ENCODE measurements around the gene MAP4. TPM values are rescaled to one million over a fixed set of nuclear protein-coding genes. Genes with fewer than 3 reads are reported as not detected.

MAP4 gene
- total RNA-seq, 4 donors from 2014 or later = 117 to 175 (median 147) TPM

DNA sequence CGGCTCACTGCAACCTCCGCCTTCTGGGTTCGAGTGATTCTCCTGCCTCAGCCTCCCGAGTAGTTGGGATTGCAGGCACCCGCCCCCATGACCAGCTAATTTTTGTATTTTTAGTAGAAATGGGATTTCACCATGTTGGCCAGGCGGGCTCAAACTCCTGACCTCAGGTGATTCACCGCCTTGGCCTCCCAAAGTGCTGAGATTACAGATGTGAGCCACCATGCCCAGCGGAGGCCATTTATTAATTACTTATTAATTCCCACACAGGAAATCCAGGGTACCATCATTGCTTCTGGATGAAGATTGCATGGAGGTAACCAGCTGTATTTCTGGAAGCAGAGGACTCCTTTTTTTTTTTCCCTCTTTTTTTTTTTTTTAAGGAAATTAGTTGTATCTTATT is 37.8 kb downstream of the MAP4 start:
- TF ChIP-seq, protein P1, sequence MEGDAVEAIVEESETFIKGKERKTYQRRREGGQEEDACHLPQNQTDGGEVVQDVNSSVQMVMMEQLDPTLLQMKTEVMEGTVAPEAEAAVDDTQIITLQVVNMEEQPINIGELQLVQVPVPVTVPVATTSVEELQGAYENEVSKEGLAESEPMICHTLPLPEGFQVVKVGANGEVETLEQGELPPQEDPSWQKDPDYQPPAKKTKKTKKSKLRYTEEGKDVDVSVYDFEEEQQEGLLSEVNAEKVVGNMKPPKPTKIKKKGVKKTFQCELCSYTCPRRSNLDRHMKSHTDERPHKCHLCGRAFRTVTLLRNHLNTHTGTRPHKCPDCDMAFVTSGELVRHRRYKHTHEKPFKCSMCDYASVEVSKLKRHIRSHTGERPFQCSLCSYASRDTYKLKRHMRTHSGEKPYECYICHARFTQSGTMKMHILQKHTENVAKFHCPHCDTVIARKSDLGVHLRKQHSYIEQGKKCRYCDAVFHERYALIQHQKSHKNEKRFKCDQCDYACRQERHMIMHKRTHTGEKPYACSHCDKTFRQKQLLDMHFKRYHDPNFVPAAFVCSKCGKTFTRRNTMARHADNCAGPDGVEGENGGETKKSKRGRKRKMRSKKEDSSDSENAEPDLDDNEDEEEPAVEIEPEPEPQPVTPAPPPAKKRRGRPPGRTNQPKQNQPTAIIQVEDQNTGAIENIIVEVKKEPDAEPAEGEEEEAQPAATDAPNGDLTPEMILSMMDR (IDR thresholded peaks at IDR 0.05; ENCODE audit: low read depth) = no peak

DNA sequence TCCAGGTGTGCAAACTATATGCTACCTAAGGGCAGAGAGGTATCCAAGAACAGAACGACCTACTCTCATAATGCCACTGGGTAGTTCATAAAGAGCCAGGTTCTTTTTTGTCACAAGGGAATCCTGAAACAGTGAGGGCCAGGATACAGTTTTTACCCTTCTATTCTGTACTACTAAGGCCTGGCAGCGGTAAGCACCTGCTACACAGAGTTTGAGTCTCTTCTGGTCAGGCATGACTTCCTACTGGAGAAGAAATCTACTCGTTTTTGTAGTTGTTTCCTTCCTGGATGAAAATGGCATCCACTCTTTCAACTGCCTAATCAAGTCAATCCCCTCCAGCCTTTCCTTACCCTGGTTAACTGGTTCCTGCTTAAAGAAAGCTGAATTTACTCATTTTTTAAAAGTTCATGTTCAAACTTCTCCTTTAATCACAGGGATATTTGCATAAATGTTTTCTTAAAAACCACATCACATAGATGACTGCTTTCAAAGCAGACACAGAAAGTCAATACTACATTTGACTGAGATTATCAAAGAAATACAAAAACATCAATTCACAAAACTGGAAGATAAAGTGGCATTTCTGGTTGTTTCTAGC is 40.0 kb downstream of the MAP4 start:
- TF ChIP-seq, protein P1 (IDR thresholded peaks at IDR 0.05; ENCODE audit: low read depth) = no peak

DNA sequence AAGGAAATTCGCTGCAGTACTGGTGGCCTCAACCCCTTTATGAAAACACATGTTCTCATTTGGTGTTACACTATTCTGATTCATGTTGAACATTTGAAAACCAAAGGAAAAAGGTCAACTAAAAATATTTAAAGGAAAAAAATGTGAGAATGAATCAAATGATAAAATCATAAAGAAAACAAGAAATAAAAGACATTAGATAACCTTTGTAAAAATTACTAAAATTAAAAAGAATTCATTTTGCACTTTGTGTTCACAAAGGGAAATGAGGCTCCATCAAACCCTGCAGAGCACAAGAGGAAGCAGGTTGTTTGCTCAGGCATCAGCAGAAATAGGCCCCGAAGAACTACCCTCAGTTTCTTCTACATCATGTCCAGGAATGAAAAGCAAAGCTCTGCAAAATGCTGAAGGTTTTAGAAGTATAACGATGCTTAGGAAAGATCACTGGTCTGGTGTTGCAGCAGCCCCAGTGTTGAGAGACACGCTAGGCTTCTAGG is 41.2 kb downstream of the MAP4 start:
- TF ChIP-seq, protein P1 (IDR thresholded peaks at IDR 0.05; ENCODE audit: low read depth) = no peak

DNA sequence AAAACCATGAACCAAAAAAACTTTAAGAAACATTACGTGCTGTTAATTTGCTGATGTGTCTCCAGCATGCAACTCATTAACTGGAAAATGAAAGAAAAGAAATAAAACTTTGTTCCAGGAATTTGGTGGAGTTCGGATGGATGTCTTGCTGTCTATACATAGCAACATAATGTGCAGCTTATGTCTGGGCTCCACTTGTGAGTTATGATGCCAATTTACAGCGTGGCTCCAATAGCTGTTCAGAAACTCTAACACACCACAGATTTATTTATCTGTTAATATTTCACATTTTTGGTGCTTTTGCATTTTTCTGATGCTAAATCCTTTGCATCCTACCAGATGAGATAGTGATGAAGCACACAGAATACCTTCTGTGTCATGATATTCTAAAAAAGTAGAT is 45.1 kb downstream of the MAP4 start:
- TF ChIP-seq, protein P1 (IDR thresholded peaks at IDR 0.05; ENCODE audit: low read depth) = no peak

DNA sequence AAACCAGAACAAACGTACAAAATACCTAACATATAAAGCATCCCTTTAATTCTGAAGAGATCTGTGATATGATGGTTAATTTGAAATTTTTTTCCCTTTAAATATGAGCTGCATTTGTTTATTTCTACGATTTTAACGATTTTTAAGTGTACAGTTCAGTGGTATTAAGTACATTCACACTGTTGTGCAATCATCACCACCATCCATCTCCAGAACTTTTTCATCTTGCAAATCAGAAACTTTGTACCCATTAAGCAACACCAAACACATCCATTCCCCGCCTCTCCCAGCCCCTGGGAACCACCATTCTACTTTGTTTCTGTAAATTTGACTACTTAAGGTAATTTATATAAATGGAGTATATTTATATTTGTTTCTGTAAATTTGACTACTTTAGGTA is 51.5 kb downstream of the MAP4 start:
- TF ChIP-seq, protein P1 (IDR thresholded peaks at IDR 0.05; ENCODE audit: low read depth) = no peak

DNA sequence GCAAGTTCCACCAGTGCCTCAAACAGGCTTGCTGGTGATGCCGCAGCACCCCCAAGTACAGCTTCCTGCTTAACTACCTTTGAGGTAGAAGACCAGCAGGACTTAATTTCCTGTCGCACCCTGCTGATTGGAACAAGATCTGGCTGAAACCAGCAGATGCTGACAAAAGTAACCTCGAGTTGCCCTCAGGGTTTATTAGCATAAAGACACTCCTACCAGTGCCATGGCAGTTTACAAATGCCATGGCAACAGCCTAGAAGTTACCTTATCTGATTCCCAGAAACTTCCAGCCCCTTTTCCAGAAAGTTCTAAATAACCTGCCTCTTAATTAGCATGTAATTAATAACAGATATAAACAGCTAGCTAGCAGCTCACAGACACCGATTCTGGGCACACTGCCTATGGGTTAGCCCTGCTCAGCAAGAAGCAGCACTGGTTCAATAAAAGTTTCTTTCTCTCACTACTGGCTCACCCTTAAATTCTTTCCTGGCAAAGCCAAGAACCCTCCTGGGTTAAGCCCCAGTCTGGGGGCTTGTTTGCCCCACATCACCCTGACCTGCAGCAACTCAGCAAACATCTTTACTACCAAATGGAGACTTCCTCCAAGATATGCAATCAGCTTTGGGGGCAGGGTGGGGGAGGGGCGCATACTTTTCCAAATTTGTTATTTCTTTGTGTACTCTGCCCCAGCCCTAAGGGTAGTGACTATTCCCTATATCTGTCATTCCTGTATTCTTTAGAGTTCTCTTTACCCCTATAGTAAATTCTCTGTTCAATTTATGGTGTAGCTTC is 54.2 kb downstream of the MAP4 start:
- TF ChIP-seq, protein P1 (IDR thresholded peaks at IDR 0.05; ENCODE audit: low read depth) = no peak

DNA sequence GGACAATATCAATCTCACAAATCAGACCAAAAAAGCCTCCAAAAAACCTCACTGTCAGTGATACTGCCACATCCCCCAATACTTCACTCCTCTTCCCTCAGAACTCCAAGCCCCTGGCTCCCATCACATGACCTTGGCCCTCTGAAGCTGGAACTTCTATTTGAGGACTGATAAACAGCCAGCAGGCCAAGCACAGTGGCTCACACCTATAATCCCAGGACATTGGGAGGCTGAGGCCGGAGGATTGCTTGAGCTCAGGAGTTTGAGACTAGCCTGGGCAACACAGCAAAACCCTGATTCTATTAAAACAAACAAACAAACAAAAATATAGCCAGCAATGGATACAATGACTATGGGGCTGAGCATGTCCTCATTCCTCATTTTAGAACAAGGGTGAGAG is 55.2 kb downstream of the MAP4 start:
- TF ChIP-seq, protein P1 (IDR thresholded peaks at IDR 0.05; ENCODE audit: low read depth) = no peak

Data from subcutaneous adipose tissue (tissue), 4 donors.